Thyroid gland (tissue), 4 donors: ENCODE measurements around the gene APLF. TPM values are rescaled to one million over a fixed set of nuclear protein-coding genes. Genes with fewer than 3 reads are reported as not detected.

Experiments
- DNase-seq, 2 donors: peaks; one replicate each; pipeline ENCODE4 v3.0.0-alpha.2; 2019
- H3K27ac ChIP-seq, 3 donors: fragments of 200-600 bp; sonication (generic); 1 replicate in 2 of 3; 2 replicates in 1 of 3; pipeline ENCODE4 v1.5.1; 2016 to 2019; ENCODE audit warnings: mild to moderate bottlenecking in 1 of 3, moderate library complexity in 1 of 3
- H3K27me3 ChIP-seq: fragments of 200-600 bp; sonication (generic); one replicate; pipeline ENCODE4 v1.5.1; 2019
- H3K36me3 ChIP-seq, 2 donors: fragments of 200-600 bp; sonication (generic); one replicate each; pipeline ENCODE4 v1.5.1; 2016 to 2019
- H3K4me1 ChIP-seq, 2 donors: fragments of 200-600 bp; sonication (generic); one replicate each; pipeline ENCODE4 v1.5.1; 2017 to 2019
- H3K4me3 ChIP-seq, 3 donors: fragments of 200-600 bp; sonication (generic); replicated peaks in 1 of 3; 1 replicate in 2 of 3; 2 replicates in 1 of 3; pipeline ENCODE4 v1.5.1; 2016; ENCODE audit warnings: mild to moderate bottlenecking in 1 of 3
- H3K9me3 ChIP-seq: fragments of 200-600 bp; sonication (generic); one replicate; pipeline ENCODE4 v1.5.1; 2017
- CTCF ChIP-seq, 6 experiments: fragments of 200-600 bp in 3 of 6; fragments of 450-650 bp in 3 of 6; sonication (generic) in 3 of 6; IDR thresholded peaks; one replicate each; pipeline ENCODE4 v1.5.1; 2016 to 2019; ENCODE audit warnings: antibody characterized with exemption in 6 of 6, mild to moderate bottlenecking in 2 of 6, inconsistent platforms in 1 of 6, moderate library complexity in 1 of 6
- POLR2A ChIP-seq, 2 donors: fragments of 450-650 bp; IDR thresholded peaks; one replicate each; pipeline ENCODE4 v1.6.1; 2017; ENCODE audit warnings: antibody characterized with exemption in 2 of 2, mild to moderate bottlenecking in 2 of 2, moderate library complexity in 1 of 2
- WGBS, 2 donors: methylation state at CpG; one replicate each; pipeline ENCODE4 v1.1.5; 2017; 5-methylcytosine and 5-hydroxymethylcytosine counted together
- intact Hi-C: fragments of 100-400 bp; cut with DNase I; formaldehyde crosslinking; loops from one replicate; pipeline ENCODE4 v1.15.1; 2023
- total RNA-seq, 4 donors: library from RNA; depleted of rRNA; stranded (reverse); fragments of >200 nt; gene quantifications; one replicate each; pipeline ENCODE4 v1.2.3, GENCODE V29; 2016

Gene APLF
- total RNA-seq, 4 donors from 2014 or later, result 8.7 to 12.9 (median 9.6) TPM

- H3K27me3 ChIP-seq, result no peaks in the 10 kb centered on the region
- DNase-seq, result no peak
- WGBS, 2 donors, result 92 to 94% methylated on average over 6 of the region's 6 CpGs
Observed at GRCh38 chr2:68623820-68624219, 156.4 kb downstream of the APLF start.

GRCh38 chr2:68627615-68628014 is 160.2 kb downstream of the APLF start:
- Histone ChIP-seq H3K27me3 (no peaks in the 10 kb centered on the region), H3K27ac (no peak overlapping the region), H3K9me3 (no peaks in the 10 kb centered on the region), H3K36me3 (no peaks in the 10 kb centered on the region), H3K4me1 (no peaks in the 10 kb centered on the region), H3K4me3 (no peak overlapping the region)
- no peak for DNase-seq
- TF ChIP-seq POLR2A (IDR thresholded peaks at IDR 0.05), result no peak
- no peak for TF ChIP-seq CTCF (IDR thresholded peaks at IDR 0.05)
- intact Hi-C loops, result no loop called here
- WGBS, 2 donors, result 90 to 91% methylated on average over 3 of the region's 3 CpGs

More at GRCh38 chr2:68623820-68624219, 156.4 kb downstream of the APLF start:
- TF ChIP-seq POLR2A (IDR thresholded peaks at IDR 0.05), result no peak
- no peak for TF ChIP-seq CTCF (IDR thresholded peaks at IDR 0.05)
- Histone ChIP-seq H3K36me3 (no peaks in the 10 kb centered on the region), H3K4me3 (no peak overlapping the region), H3K9me3 (no peaks in the 10 kb centered on the region), H3K27ac (no peak overlapping the region), H3K4me1 (no peaks in the 10 kb centered on the region)
- intact Hi-C loops, result no loop called here

Other genes with a start within 250 kb of the APLF start
- gene PPP3R1, start 215.1 kb upstream of the APLF start, total RNA-seq, result 10 to 100 TPM; 29.4 to 35.1 (median 31.4) TPM
- 10 to 100 TPM in 3 of 4 donors, 1 to 10 TPM in 1; 2.5 to 25.7 (median 17.1) TPM for gene CNRIP1, start 147.6 kb upstream of the APLF start, total RNA-seq
- 10 to 100 TPM in 2 of 4 donors, 1 to 10 TPM in 2; 3.4 to 12.0 (median 7.9) TPM for gene PLEK, start 102.3 kb upstream of the APLF start, total RNA-seq
- 1 to 10 TPM in 2 of 4 donors, under 1 TPM in 2; 0.63 to 1.8 (median 1.0) TPM for gene FBXO48, start 291 bp upstream of the APLF start, total RNA-seq
- not detected for gene PROKR1, start 176.0 kb downstream of the APLF start, total RNA-seq